GM23338 (cell line): ENCODE data around the gene FRK. TPM values are rescaled to one million over a fixed set of nuclear protein-coding genes. Genes with fewer than 3 reads are reported as not detected.

Experiments
- ATAC-seq: fragments of 200-7000 bp; cut with Tn5 transposase; 3 replicates; pipeline ENCODE4 v1.9.1; 2020
- DNase-seq: peaks from one replicate; pipeline ENCODE4 v3.0.0-alpha.2; 2015; ENCODE audit warnings: low spot score
- H2AFZ ChIP-seq: fragments of 200-600 bp; sonication (generic); 2 replicates; pipeline ENCODE4 v1.8.0; 2016; ENCODE audit warnings: antibody characterized with exemption, mild to moderate bottlenecking, moderate library complexity
- H3F3A ChIP-seq: fragments of 200-600 bp; sonication (generic); replicated peaks from 2 replicates; pipeline ENCODE4 v1.8.0; 2017; ENCODE audit warnings: antibody characterized with exemption, mixed run types, low read depth
- H3K27ac ChIP-seq: fragments of 200-600 bp; sonication (generic); 2 replicates; pipeline ENCODE4 v1.6.1; 2016; ENCODE audit warnings: low read depth
- H3K27me3 ChIP-seq: fragments of 200-600 bp; sonication (generic); 2 replicates; pipeline ENCODE4 v1.8.0; 2016; ENCODE audit warnings: mild to moderate bottlenecking, mixed run types, moderate library complexity; ENCODE audit not compliant: insufficient read depth
- H3K36me3 ChIP-seq: fragments of 200-600 bp; sonication (generic); 2 replicates; pipeline ENCODE4 v1.8.0; 2016; ENCODE audit warnings: mild to moderate bottlenecking; ENCODE audit not compliant: insufficient read depth
- H3K4me1 ChIP-seq: fragments of 200-600 bp; sonication (generic); 2 replicates; pipeline ENCODE4 v1.8.0; 2016; ENCODE audit warnings: mild to moderate bottlenecking, moderate library complexity; ENCODE audit not compliant: insufficient read depth
- H3K4me2 ChIP-seq: fragments of 200-600 bp; sonication (generic); 2 replicates; pipeline ENCODE4 v1.7.1; 2017; ENCODE audit warnings: mixed run types
- H3K4me3 ChIP-seq: fragments of 200-600 bp; sonication (generic); 2 replicates; pipeline ENCODE4 v1.6.1; 2016; ENCODE audit warnings: mixed run types
- H3K79me2 ChIP-seq: fragments of 200-600 bp; sonication (generic); replicated peaks from 2 replicates; pipeline ENCODE4 v1.8.0; 2017; ENCODE audit warnings: mild to moderate bottlenecking; ENCODE audit not compliant: insufficient read depth
- H3K9me2 ChIP-seq: fragments of 200-600 bp; sonication (generic); 2 replicates; pipeline ENCODE4 v1.8.0; 2017; ENCODE audit not compliant: insufficient read depth
- H4K20me1 ChIP-seq: fragments of 200-600 bp; sonication (generic); replicated peaks from 2 replicates; pipeline ENCODE4 v1.8.0; 2017; ENCODE audit warnings: mild to moderate bottlenecking; ENCODE audit not compliant: insufficient read depth
- H3K27ac Mint-ChIP-seq: 2 replicates; pipeline ENCODE4 v1.8.0; 2020; ENCODE audit warnings: inconsistent platforms, mild to moderate bottlenecking, moderate library complexity, mixed read lengths
- H3K27me3 Mint-ChIP-seq: 3 replicates; pipeline ENCODE4 v1.8.0; 2022; ENCODE audit warnings: low read depth, mild to moderate bottlenecking, moderate library complexity, mixed read lengths, inconsistent platforms; ENCODE audit not compliant: insufficient read depth, poor library complexity
- H3K36me3 Mint-ChIP-seq: 3 replicates; pipeline ENCODE4 v1.8.0; 2021; ENCODE audit warnings: low read depth, mild to moderate bottlenecking, inconsistent platforms, moderate library complexity, mixed read lengths
- H3K4me1 Mint-ChIP-seq: 3 replicates; pipeline ENCODE4 v1.8.0; 2020; ENCODE audit warnings: mild to moderate bottlenecking, inconsistent platforms, mixed read lengths
- H3K4me3 Mint-ChIP-seq: 3 replicates; pipeline ENCODE4 v1.8.0; 2021; ENCODE audit warnings: moderate library complexity, mild to moderate bottlenecking, inconsistent platforms, mixed read lengths
- H3K9me3 Mint-ChIP-seq: 3 replicates; pipeline ENCODE4 v1.8.0; 2020; ENCODE audit warnings: moderate library complexity, mild to moderate bottlenecking, inconsistent platforms, mixed read lengths
- CREB1 ChIP-seq: fragments of 250-450 bp; sonication (Bioruptor Pico); IDR thresholded peaks from 2 replicates; pipeline ENCODE4 v1.5.0; 2020; ENCODE audit warnings: low read depth, mild to moderate bottlenecking, moderate library complexity
- EZH2 ChIP-seq: fragments of 200-600 bp; sonication (generic); IDR thresholded peaks from one replicate; pipeline ENCODE4 v1.8.0; 2017; ENCODE audit warnings: antibody characterized with exemption, mild to moderate bottlenecking, low read depth; ENCODE audit not compliant: unreplicated experiment
- EZH2phosphoT487 ChIP-seq: fragments of 200-600 bp; sonication (generic); IDR thresholded peaks from one replicate; pipeline ENCODE4 v1.8.1; 2018; ENCODE audit warnings: antibody characterized with exemption; ENCODE audit not compliant: unreplicated experiment
- JUNB ChIP-seq: IDR thresholded peaks from one replicate; pipeline ENCODE4 v1.6.1; 2016; ENCODE audit warnings: antibody characterized with exemption; ENCODE audit not compliant: unreplicated experiment
- NANOG ChIP-seq: IDR thresholded peaks from 2 replicates; pipeline ENCODE4 v1.6.1; 2016; ENCODE audit warnings: antibody characterized with exemption, borderline replicate concordance
- POLR2AphosphoS5 ChIP-seq: IDR thresholded peaks from 2 replicates; pipeline ENCODE4 v1.6.1; 2016; ENCODE audit warnings: antibody characterized with exemption, low read depth
- STAT1 ChIP-seq: IDR thresholded peaks from one replicate; pipeline ENCODE4 v1.6.1; 2016; ENCODE audit warnings: antibody characterized with exemption; ENCODE audit not compliant: unreplicated experiment
- ZNF114 ChIP-seq: fragments of 250-450 bp; sonication (Bioruptor Pico); IDR thresholded peaks from 2 replicates; pipeline ENCODE4 v1.5.0; 2020; ENCODE audit warnings: mild to moderate bottlenecking, moderate library complexity
- ZNF331 ChIP-seq: fragments of 250-450 bp; sonication (Bioruptor Pico); IDR thresholded peaks from 2 replicates; pipeline ENCODE4 v1.5.0; 2020; ENCODE audit warnings: low read depth, mild to moderate bottlenecking, moderate library complexity
- polyA plus RNA-seq: library from polyadenylated mRNA; unstranded; fragments of >200 nt; fragmentation: Nextera tagmentation; extraction: Ambion mirVana; gene quantifications from 2 replicates; pipeline ENCODE4 v1.2.1, GENCODE V29; 2016
- total RNA-seq: library from RNA; depleted of rRNA; stranded (reverse); fragments of >200 nt; shearing (Covaris generic); gene quantifications from 2 replicates; pipeline ENCODE4 v1.2.3, GENCODE V29; 2014
- TF ChIP-seq, protein P1 (sequence below), 2 experiments: fragments of 200-600 bp in 1 of 2; sonication (generic) in 1 of 2; conservative IDR thresholded peaks; 2 replicates each; pipeline versions ENCODE4 v1.5.1 to v1.6.1; 2016 to 2017; ENCODE audit warnings: antibody characterized with exemption in 2 of 2, low read depth in 2 of 2, mild to moderate bottlenecking in 2 of 2, moderate library complexity in 1 of 2
- TF ChIP-seq, protein P2 (sequence below): fragments of 250-450 bp; sonication (Bioruptor Pico); IDR thresholded peaks from 2 replicates; pipeline ENCODE4 v1.5.0; 2020; ENCODE audit warnings: mild to moderate bottlenecking, moderate library complexity
- TF ChIP-seq, protein P3 (sequence below): IDR thresholded peaks from 2 replicates; pipeline ENCODE4 v1.6.1; 2016; ENCODE audit warnings: antibody characterized with exemption
- TF ChIP-seq, protein P4 (sequence below): IDR thresholded peaks from one replicate; pipeline ENCODE4 v1.6.1; 2018; ENCODE audit warnings: antibody characterized with exemption; ENCODE audit not compliant: unreplicated experiment

FRK gene
- total and polyA plus RNA-seq, 2 experiments from 2014 or later, result 0.06 to 0.24 TPM

DNA sequence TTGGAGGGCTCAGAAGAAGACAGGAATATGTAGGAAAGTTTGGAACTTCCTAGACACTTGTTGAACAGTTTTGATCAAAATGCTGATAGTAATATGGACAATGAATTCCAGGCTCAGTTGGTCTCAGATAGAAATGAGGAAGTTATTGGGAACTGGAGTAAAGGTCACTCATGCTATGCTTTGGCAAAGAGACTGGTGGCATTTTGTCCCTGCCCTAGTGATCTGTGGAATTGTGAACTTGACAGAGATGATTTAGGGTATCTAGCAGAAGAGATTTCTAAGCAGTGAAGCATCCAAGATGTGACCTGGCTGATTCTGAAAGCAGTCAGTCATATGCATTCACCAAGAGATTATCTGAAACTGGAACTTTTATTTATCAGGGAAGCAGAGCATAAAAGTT, 45.1 kb downstream of the FRK start:
- H3K4me1 ChIP-seq, result no peaks in the 10 kb centered on the region
- H4K20me1 ChIP-seq, result no peaks in the 10 kb centered on the region
- Mint-ChIP-seq H3K4me1 (peaks cover 10% of the 10 kb centered on the region), H3K27me3 (no peaks in the 10 kb centered on the region), H3K9me3 (no peaks in the 10 kb centered on the region), H3K4me3 (no peak overlapping the region), H3K36me3 (no peaks in the 10 kb centered on the region), H3K27ac (no peak overlapping the region)
- no peak overlapping the region for H3K4me3 ChIP-seq
- H3K4me2 ChIP-seq, result no peak overlapping the region
- H3K27ac ChIP-seq, result no peak overlapping the region
- TF ChIP-seq ZNF331 (CRISPR knock-in tag) (no peak), POLR2AphosphoS5 (no peak), EZH2 (no peak), ZNF114 (no peak), JUNB (no peak), CREB1 (no peak), STAT1 (no peak), NANOG (no peak), EZH2phosphoT487 (no peak)
- TF ChIP-seq, protein P1, sequence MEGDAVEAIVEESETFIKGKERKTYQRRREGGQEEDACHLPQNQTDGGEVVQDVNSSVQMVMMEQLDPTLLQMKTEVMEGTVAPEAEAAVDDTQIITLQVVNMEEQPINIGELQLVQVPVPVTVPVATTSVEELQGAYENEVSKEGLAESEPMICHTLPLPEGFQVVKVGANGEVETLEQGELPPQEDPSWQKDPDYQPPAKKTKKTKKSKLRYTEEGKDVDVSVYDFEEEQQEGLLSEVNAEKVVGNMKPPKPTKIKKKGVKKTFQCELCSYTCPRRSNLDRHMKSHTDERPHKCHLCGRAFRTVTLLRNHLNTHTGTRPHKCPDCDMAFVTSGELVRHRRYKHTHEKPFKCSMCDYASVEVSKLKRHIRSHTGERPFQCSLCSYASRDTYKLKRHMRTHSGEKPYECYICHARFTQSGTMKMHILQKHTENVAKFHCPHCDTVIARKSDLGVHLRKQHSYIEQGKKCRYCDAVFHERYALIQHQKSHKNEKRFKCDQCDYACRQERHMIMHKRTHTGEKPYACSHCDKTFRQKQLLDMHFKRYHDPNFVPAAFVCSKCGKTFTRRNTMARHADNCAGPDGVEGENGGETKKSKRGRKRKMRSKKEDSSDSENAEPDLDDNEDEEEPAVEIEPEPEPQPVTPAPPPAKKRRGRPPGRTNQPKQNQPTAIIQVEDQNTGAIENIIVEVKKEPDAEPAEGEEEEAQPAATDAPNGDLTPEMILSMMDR (conservative IDR thresholded peaks at IDR 0.05; ENCODE audit: low read depth in 2 of 2), result no peak
- TF ChIP-seq, protein P2, sequence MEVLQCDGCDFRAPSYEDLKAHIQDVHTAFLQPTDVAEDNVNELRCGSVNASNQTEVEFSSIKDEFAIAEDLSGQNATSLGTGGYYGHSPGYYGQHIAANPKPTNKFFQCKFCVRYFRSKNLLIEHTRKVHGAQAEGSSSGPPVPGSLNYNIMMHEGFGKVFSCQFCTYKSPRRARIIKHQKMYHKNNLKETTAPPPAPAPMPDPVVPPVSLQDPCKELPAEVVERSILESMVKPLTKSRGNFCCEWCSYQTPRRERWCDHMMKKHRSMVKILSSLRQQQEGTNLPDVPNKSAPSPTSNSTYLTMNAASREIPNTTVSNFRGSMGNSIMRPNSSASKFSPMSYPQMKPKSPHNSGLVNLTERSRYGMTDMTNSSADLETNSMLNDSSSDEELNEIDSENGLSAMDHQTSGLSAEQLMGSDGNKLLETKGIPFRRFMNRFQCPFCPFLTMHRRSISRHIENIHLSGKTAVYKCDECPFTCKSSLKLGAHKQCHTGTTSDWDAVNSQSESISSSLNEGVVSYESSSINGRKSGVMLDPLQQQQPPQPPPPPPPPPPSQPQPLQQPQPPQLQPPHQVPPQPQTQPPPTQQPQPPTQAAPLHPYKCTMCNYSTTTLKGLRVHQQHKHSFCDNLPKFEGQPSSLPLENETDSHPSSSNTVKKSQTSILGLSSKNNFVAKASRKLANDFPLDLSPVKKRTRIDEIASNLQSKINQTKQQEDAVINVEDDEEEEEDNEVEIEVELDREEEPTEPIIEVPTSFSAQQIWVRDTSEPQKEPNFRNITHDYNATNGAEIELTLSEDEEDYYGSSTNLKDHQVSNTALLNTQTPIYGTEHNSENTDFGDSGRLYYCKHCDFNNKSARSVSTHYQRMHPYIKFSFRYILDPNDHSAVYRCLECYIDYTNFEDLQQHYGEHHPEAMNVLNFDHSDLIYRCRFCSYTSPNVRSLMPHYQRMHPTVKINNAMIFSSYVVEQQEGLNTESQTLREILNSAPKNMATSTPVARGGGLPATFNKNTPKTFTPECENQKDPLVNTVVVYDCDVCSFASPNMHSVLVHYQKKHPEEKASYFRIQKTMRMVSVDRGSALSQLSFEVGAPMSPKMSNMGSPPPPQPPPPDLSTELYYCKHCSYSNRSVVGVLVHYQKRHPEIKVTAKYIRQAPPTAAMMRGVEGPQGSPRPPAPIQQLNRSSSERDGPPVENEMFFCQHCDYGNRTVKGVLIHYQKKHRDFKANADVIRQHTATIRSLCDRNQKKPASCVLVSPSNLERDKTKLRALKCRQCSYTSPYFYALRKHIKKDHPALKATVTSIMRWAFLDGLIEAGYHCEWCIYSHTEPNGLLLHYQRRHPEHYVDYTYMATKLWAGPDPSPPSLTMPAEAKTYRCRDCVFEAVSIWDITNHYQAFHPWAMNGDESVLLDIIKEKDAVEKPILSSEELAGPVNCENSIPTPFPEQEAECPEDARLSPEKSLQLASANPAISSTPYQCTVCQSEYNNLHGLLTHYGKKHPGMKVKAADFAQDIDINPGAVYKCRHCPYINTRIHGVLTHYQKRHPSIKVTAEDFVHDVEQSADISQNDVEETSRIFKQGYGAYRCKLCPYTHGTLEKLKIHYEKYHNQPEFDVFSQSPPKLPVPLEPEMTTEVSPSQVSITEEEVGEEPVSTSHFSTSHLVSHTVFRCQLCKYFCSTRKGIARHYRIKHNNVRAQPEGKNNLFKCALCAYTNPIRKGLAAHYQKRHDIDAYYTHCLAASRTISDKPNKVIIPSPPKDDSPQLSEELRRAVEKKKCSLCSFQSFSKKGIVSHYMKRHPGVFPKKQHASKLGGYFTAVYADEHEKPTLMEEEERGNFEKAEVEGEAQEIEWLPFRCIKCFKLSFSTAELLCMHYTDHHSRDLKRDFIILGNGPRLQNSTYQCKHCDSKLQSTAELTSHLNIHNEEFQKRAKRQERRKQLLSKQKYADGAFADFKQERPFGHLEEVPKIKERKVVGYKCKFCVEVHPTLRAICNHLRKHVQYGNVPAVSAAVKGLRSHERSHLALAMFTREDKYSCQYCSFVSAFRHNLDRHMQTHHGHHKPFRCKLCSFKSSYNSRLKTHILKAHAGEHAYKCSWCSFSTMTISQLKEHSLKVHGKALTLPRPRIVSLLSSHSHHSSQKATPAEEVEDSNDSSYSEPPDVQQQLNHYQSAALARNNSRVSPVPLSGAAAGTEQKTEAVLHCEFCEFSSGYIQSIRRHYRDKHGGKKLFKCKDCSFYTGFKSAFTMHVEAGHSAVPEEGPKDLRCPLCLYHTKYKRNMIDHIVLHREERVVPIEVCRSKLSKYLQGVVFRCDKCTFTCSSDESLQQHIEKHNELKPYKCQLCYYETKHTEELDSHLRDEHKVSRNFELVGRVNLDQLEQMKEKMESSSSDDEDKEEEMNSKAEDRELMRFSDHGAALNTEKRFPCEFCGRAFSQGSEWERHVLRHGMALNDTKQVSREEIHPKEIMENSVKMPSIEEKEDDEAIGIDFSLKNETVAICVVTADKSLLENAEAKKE (CRISPR knock-in tag), result no peak
- TF ChIP-seq, protein P3, sequence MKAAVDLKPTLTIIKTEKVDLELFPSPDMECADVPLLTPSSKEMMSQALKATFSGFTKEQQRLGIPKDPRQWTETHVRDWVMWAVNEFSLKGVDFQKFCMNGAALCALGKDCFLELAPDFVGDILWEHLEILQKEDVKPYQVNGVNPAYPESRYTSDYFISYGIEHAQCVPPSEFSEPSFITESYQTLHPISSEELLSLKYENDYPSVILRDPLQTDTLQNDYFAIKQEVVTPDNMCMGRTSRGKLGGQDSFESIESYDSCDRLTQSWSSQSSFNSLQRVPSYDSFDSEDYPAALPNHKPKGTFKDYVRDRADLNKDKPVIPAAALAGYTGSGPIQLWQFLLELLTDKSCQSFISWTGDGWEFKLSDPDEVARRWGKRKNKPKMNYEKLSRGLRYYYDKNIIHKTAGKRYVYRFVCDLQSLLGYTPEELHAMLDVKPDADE, result no peak
- TF ChIP-seq, protein P4, sequence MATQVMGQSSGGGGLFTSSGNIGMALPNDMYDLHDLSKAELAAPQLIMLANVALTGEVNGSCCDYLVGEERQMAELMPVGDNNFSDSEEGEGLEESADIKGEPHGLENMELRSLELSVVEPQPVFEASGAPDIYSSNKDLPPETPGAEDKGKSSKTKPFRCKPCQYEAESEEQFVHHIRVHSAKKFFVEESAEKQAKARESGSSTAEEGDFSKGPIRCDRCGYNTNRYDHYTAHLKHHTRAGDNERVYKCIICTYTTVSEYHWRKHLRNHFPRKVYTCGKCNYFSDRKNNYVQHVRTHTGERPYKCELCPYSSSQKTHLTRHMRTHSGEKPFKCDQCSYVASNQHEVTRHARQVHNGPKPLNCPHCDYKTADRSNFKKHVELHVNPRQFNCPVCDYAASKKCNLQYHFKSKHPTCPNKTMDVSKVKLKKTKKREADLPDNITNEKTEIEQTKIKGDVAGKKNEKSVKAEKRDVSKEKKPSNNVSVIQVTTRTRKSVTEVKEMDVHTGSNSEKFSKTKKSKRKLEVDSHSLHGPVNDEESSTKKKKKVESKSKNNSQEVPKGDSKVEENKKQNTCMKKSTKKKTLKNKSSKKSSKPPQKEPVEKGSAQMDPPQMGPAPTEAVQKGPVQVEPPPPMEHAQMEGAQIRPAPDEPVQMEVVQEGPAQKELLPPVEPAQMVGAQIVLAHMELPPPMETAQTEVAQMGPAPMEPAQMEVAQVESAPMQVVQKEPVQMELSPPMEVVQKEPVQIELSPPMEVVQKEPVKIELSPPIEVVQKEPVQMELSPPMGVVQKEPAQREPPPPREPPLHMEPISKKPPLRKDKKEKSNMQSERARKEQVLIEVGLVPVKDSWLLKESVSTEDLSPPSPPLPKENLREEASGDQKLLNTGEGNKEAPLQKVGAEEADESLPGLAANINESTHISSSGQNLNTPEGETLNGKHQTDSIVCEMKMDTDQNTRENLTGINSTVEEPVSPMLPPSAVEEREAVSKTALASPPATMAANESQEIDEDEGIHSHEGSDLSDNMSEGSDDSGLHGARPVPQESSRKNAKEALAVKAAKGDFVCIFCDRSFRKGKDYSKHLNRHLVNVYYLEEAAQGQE, result no peak
- H3K27me3 ChIP-seq, result no peaks in the 10 kb centered on the region
- no peak overlapping the region for H2AFZ ChIP-seq
- no peak for DNase-seq
- no peak for ATAC-seq
- no peaks in the 10 kb centered on the region for H3F3A ChIP-seq
- no peaks in the 10 kb centered on the region for H3K36me3 ChIP-seq
- no peaks in the 10 kb centered on the region for H3K79me2 ChIP-seq
- H3K9me2 ChIP-seq, result no peaks in the 10 kb centered on the region
